GM23248 (cell line): Measurements from ENCODE around the gene VSIG8. TPM values are rescaled to one million over a fixed set of nuclear protein-coding genes. Genes with fewer than 3 reads are reported as not detected.

Experiments used
- DNase-seq: peaks from one replicate; pipeline ENCODE4 v3.0.0-alpha.2; 2015
- H2AFZ ChIP-seq: fragments of 200-600 bp; sonication (generic); 2 replicates; pipeline ENCODE4 v1.6.1; 2016; ENCODE audit warnings: antibody characterized with exemption
- H3F3A ChIP-seq: fragments of 200-600 bp; sonication (generic); 2 replicates; pipeline ENCODE4 v1.6.1; 2016; ENCODE audit warnings: mild to moderate bottlenecking, antibody characterized with exemption, mixed run types; ENCODE audit not compliant: insufficient read depth
- H3K27ac ChIP-seq: fragments of 200-600 bp; sonication (generic); 2 replicates; pipeline ENCODE4 v1.5.1; 2016; ENCODE audit warnings: mild to moderate bottlenecking
- H3K27me3 ChIP-seq: fragments of 200-600 bp; sonication (generic); replicated peaks from 2 replicates; pipeline ENCODE4 v1.6.1; 2016; ENCODE audit warnings: mild to moderate bottlenecking; ENCODE audit not compliant: insufficient read depth
- H3K36me3 ChIP-seq: fragments of 200-600 bp; sonication (generic); 2 replicates; pipeline ENCODE4 v1.6.1; 2016; ENCODE audit warnings: low read depth, mild to moderate bottlenecking
- H3K4me1 ChIP-seq: fragments of 200-600 bp; sonication (generic); 2 replicates; pipeline ENCODE4 v1.6.1; 2016; ENCODE audit warnings: mild to moderate bottlenecking; ENCODE audit not compliant: insufficient read depth
- H3K4me2 ChIP-seq: fragments of 200-600 bp; sonication (generic); one replicate; pipeline ENCODE4 v1.6.1; 2016; ENCODE audit warnings: mild to moderate bottlenecking; ENCODE audit not compliant: unreplicated experiment
- H3K4me3 ChIP-seq: fragments of 200-600 bp; sonication (generic); 2 replicates; pipeline ENCODE4 v1.5.1; 2016; ENCODE audit warnings: mild to moderate bottlenecking
- H3K79me2 ChIP-seq: fragments of 200-600 bp; sonication (generic); 2 replicates; pipeline ENCODE4 v1.6.1; 2016; ENCODE audit warnings: mild to moderate bottlenecking; ENCODE audit not compliant: insufficient read depth
- H3K9ac ChIP-seq: fragments of 200-600 bp; sonication (generic); 2 replicates; pipeline ENCODE4 v1.6.1; 2016; ENCODE audit warnings: mild to moderate bottlenecking
- H3K9me2 ChIP-seq: fragments of 200-600 bp; sonication (generic); 2 replicates; pipeline ENCODE4 v1.6.1; 2016; ENCODE audit warnings: mixed run types, mild to moderate bottlenecking, moderate library complexity; ENCODE audit not compliant: insufficient read depth
- H3K9me3 ChIP-seq: fragments of 200-600 bp; sonication (generic); one replicate; pipeline ENCODE4 v1.6.1; 2017; ENCODE audit warnings: low read depth
- H4K20me1 ChIP-seq: fragments of 200-600 bp; sonication (generic); 2 replicates; pipeline ENCODE4 v1.6.0; 2016; ENCODE audit not compliant: insufficient read depth
- EZH2 ChIP-seq: fragments of 200-600 bp; sonication (generic); IDR thresholded peaks from 2 replicates; pipeline ENCODE4 v1.6.1; 2018; ENCODE audit warnings: antibody characterized with exemption, mild to moderate bottlenecking; ENCODE audit not compliant: insufficient read depth, poor library complexity, severe bottlenecking
- EZH2phosphoT487 ChIP-seq: fragments of 200-600 bp; sonication (generic); IDR thresholded peaks from 2 replicates; pipeline ENCODE4 v1.6.1; 2018; ENCODE audit warnings: antibody characterized with exemption, moderate library complexity, mild to moderate bottlenecking, low read depth; ENCODE audit not compliant: insufficient read depth
- WGBS, 2 experiments: methylation state at CpG; one replicate each; pipeline ENCODE4 v1.1.6; 2015 to 2017; ENCODE audit warnings: low lambda C conversion rate in 2 of 2, low coverage in 1 of 2; ENCODE audit errors: missing lambda C conversion rate in 2 of 2; 5-methylcytosine and 5-hydroxymethylcytosine counted together
- in situ Hi-C: fragments of 300-500 bp; cut with MboI; formaldehyde crosslinking; loops from 2 replicates; pipeline ENCODE4 v1.15.0; 2020
- polyA plus RNA-seq: library from polyadenylated mRNA; unstranded; fragments of >200 nt; fragmentation: Nextera tagmentation; extraction: Ambion mirVana; gene quantifications from 2 replicates; pipeline ENCODE4 v1.2.1, GENCODE V29; 2016
- total RNA-seq: library from RNA; depleted of rRNA; stranded (reverse); fragments of >200 nt; shearing (Covaris generic); gene quantifications from 2 replicates; pipeline ENCODE4 v1.2.3, GENCODE V29; 2014

VSIG8 gene
- total and polyA plus RNA-seq, 2 experiments from 2014 or later: not detected

GRCh38 chr1:159866905-159867663, 4.6 kb upstream of the VSIG8 start:
- Histone ChIP-seq H3K79me2 (no peaks in the 10 kb centered on the region), H3K36me3 (no peaks in the 10 kb centered on the region), H4K20me1 (no peaks in the 10 kb centered on the region), H3K27me3 (no peaks in the 10 kb centered on the region), H3K9ac (no peak overlapping the region), H3K9me2 (no peaks in the 10 kb centered on the region), H3K4me3 (no peak overlapping the region), H3K4me2 (no peak overlapping the region), H3K4me1 (peaks cover 13% of the 10 kb centered on the region), H3K27ac (no peak overlapping the region), H3K9me3 (no peaks in the 10 kb centered on the region), H3F3A (peaks cover 17% of the 10 kb centered on the region), H2AFZ (no peak overlapping the region)
- in situ Hi-C loops: no loop called here
- DNase-seq: no peak
- WGBS, 2 experiments: 78 to 81% methylated on average over 14 of the region's 14 CpGs
- no peak for TF ChIP-seq EZH2phosphoT487
- no peak for TF ChIP-seq EZH2

GRCh38 chr1:159866066-159866465, 3.6 kb upstream of the VSIG8 start:
- no peaks in the 10 kb centered on the region for H4K20me1 ChIP-seq
- H3K9me2 ChIP-seq: no peaks in the 10 kb centered on the region
- no peak overlapping the region for H3K4me2 ChIP-seq
- H3K27me3 ChIP-seq: no peaks in the 10 kb centered on the region
- TF ChIP-seq EZH2phosphoT487: no peak
- no peak for TF ChIP-seq EZH2
- no peaks in the 10 kb centered on the region for H3K36me3 ChIP-seq
- no peak overlapping the region for H3K4me3 ChIP-seq
- H2AFZ ChIP-seq: no peak overlapping the region
- H3K79me2 ChIP-seq: no peaks in the 10 kb centered on the region
- DNase-seq: no peak
- H3K9ac ChIP-seq: no peak overlapping the region
- in situ Hi-C loops: no loop called here
- H3K27ac ChIP-seq: no peak overlapping the region
- no peaks in the 10 kb centered on the region for H3K9me3 ChIP-seq
- peaks cover 13% of the 10 kb centered on the region for H3K4me1 ChIP-seq
- H3F3A ChIP-seq: peaks cover 17% of the 10 kb centered on the region
- WGBS, 2 experiments: 22 to 25% methylated on average over 1 of the region's 1 CpG

GRCh38 chr1:159864262-159864661, 1.8 kb upstream of the VSIG8 start:
- Histone ChIP-seq H3K9me3 (no peaks in the 10 kb centered on the region), H3K36me3 (no peaks in the 10 kb centered on the region), H2AFZ (no peak overlapping the region), H3K4me1 (peaks cover 17% of the 10 kb centered on the region), H3K9ac (no peak overlapping the region), H3K9me2 (no peaks in the 10 kb centered on the region), H3K27ac (no peak overlapping the region), H3K79me2 (no peaks in the 10 kb centered on the region), H3K4me2 (no peak overlapping the region), H3F3A (peaks cover 21% of the 10 kb centered on the region), H4K20me1 (no peaks in the 10 kb centered on the region), H3K27me3 (no peaks in the 10 kb centered on the region), H3K4me3 (no peak overlapping the region)
- no peak for DNase-seq
- WGBS, 2 experiments: 94 to 99% methylated on average over 2 of the region's 2 CpGs
- in situ Hi-C loops: no loop called here
- TF ChIP-seq EZH2phosphoT487 (no peak), EZH2 (no peak)

- no peak overlapping the region for H3K4me2 ChIP-seq
- DNase-seq: no peak
- no peak for TF ChIP-seq EZH2
- no peak for TF ChIP-seq EZH2phosphoT487
- H3K9me2 ChIP-seq: no peaks in the 10 kb centered on the region
- WGBS, 2 experiments: 35 to 42% methylated on average over 5 of the region's 5 CpGs
- no peaks in the 10 kb centered on the region for H3K36me3 ChIP-seq
- no peaks in the 10 kb centered on the region for H3K79me2 ChIP-seq
- H3K9ac ChIP-seq: no peak overlapping the region
- peaks cover 9% of the 10 kb centered on the region for H3K4me1 ChIP-seq
- H3F3A ChIP-seq: peaks cover 14% of the 10 kb centered on the region; the same call in 1 of the 2 replicates
- no peak overlapping the region for H3K27ac ChIP-seq
- H2AFZ ChIP-seq: no peak overlapping the region
- H3K27me3 ChIP-seq: no peaks in the 10 kb centered on the region
- no peaks in the 10 kb centered on the region for H4K20me1 ChIP-seq
- no peaks in the 10 kb centered on the region for H3K9me3 ChIP-seq
- no peak overlapping the region for H3K4me3 ChIP-seq
- in situ Hi-C loops: no loop called here
These were observed 426 bp downstream of the VSIG8 start for GRCh38 chr1:159862031-159862430.

GRCh38 chr1:159861218-159861617, 1.2 kb downstream of the VSIG8 start:
- Histone ChIP-seq H3K4me2 (no peak overlapping the region), H3K79me2 (no peaks in the 10 kb centered on the region), H3K4me3 (no peak overlapping the region), H3K36me3 (no peaks in the 10 kb centered on the region), H3K9me2 (no peaks in the 10 kb centered on the region), H3F3A (peaks cover 14% of the 10 kb centered on the region; the same call in 1 of the 2 replicates), H3K27me3 (no peaks in the 10 kb centered on the region), H3K9ac (no peak overlapping the region), H4K20me1 (no peaks in the 10 kb centered on the region), H3K9me3 (no peaks in the 10 kb centered on the region), H3K27ac (no peak overlapping the region), H2AFZ (no peak overlapping the region), H3K4me1 (peaks cover 9% of the 10 kb centered on the region)
- WGBS, 2 experiments: 66 to 72% methylated on average over 7 to 8 of the region's 8 CpGs
- TF ChIP-seq EZH2phosphoT487 (no peak), EZH2 (no peak)
- DNase-seq: no peak
- in situ Hi-C loops: no loop called here
